ENCODE measurements around the gene ACVR1. TPM values are rescaled to one million over a fixed set of nuclear protein-coding genes. Genes with fewer than 3 reads are reported as not detected.

The ACVR1 gene
- total RNA-seq, 3 donors from 2014 or later: 14.7 to 38.4 (median 15.8) TPM

DNA sequence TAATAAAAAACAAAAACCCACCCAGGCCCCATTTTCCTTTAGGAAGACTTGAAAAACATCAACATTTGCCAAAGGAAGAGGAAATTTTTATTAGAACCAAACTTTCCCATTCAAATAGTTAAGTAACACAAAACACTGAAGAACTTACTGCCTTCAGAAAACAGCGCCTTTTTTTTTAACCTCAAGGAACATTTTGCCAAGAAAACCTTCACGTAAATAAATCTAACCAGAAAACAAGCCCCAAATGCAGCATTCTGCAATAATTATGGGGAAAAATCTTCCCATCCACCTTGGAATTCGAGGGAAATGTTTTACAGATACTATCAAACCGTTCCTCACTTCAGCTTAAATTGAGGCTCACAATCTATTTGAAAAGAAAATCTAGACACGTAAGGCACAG is 56.4 kb downstream of the ACVR1 start:
- H3K36me3 ChIP-seq (ENCODE audit: low read depth): no peaks in the 10 kb centered on the region
- no peak for DNase-seq
- intact Hi-C loops (cut with DNase I, micrococcal nuclease): no loop called here
- no peaks in the 10 kb centered on the region for H3K9me3 ChIP-seq
- TF ChIP-seq, protein P1, sequence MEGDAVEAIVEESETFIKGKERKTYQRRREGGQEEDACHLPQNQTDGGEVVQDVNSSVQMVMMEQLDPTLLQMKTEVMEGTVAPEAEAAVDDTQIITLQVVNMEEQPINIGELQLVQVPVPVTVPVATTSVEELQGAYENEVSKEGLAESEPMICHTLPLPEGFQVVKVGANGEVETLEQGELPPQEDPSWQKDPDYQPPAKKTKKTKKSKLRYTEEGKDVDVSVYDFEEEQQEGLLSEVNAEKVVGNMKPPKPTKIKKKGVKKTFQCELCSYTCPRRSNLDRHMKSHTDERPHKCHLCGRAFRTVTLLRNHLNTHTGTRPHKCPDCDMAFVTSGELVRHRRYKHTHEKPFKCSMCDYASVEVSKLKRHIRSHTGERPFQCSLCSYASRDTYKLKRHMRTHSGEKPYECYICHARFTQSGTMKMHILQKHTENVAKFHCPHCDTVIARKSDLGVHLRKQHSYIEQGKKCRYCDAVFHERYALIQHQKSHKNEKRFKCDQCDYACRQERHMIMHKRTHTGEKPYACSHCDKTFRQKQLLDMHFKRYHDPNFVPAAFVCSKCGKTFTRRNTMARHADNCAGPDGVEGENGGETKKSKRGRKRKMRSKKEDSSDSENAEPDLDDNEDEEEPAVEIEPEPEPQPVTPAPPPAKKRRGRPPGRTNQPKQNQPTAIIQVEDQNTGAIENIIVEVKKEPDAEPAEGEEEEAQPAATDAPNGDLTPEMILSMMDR (IDR thresholded peaks at IDR 0.05): no peak
- no peak for ATAC-seq
- no peak overlapping the region for H3K4me3 ChIP-seq
- no peaks in the 10 kb centered on the region for H3K4me1 ChIP-seq (ENCODE audit: low read depth)

DNA sequence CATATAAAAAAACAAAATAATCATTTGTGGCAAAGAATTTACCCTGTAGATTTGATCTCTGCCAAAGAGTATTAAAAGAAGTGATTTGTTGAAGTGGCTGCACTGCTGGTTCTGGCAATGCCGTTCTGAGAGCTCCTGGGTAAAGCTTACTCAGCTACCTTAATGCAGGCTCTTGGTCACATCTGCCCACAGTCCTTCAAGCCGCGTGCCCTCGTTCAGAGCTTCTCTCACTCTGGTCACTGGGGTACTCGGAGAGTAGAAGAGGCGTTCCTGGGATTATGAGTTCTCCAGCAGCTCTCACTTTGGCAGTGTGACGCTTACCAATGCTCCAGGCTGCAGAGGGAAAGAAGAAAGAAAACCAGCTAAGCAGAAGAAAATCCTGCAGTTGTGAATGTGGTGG is 57.9 kb downstream of the ACVR1 start:
- H3K4me1 ChIP-seq (ENCODE audit: low read depth): no peaks in the 10 kb centered on the region
- H3K4me3 ChIP-seq: no peak overlapping the region
- no peak for DNase-seq
- TF ChIP-seq, protein P1 (IDR thresholded peaks at IDR 0.05): no peak
- H3K9me3 ChIP-seq: no peaks in the 10 kb centered on the region
- intact Hi-C loops (cut with DNase I, micrococcal nuclease): no loop called here
- H3K36me3 ChIP-seq (ENCODE audit: low read depth): no peaks in the 10 kb centered on the region
- ATAC-seq: no peak

DNA sequence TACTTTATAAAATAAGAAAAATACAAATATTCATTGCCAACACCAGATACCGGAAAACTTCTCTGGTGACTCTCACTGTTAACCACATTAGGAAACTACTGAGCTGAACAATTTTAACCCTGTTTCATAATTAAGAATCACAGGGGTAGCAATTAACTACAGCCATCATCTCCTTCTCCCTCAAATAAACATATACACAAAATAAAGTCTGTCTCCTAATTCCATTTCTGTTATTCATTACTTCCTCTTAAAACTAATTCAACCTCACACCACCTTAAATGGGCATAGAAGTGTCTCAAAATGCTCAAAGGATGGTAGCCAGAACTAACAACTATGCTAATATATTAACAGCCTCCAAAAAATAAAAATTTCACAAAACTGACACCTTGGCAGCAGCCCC is 60.7 kb downstream of the ACVR1 start:
- ATAC-seq (no peak), DNase-seq (no peak)
- Histone ChIP-seq H3K4me3 (no peak overlapping the region), H3K4me1 (ENCODE audit: low read depth) (no peaks in the 10 kb centered on the region), H3K36me3 (ENCODE audit: low read depth) (no peaks in the 10 kb centered on the region), H3K9me3 (no peaks in the 10 kb centered on the region)
- TF ChIP-seq, protein P1 (IDR thresholded peaks at IDR 0.05): no peak
- intact Hi-C loops (cut with DNase I, micrococcal nuclease): no loop called here

DNA sequence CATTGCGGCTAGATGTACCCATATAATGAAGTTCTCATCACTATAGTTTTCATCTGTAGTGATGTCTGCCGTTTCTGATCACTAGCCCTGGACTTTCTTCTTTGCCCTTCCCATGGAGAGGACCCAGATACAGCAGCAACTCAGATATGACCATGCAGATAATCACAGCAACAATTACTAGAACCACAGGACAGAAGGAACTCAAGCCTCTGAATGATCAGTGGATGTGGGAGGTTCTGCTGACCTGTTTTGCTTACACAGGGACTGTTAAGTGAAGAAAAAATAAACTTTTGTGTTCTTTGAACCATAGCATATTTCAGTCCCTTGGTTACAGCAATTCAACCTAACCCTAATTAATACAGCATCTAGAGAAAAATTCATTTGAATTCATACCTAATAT is 62.7 kb downstream of the ACVR1 start:
- H3K4me3 ChIP-seq: no peak overlapping the region
- TF ChIP-seq, protein P1 (IDR thresholded peaks at IDR 0.05): no peak
- no peaks in the 10 kb centered on the region for H3K36me3 ChIP-seq (ENCODE audit: low read depth)
- H3K4me1 ChIP-seq (ENCODE audit: low read depth): no peaks in the 10 kb centered on the region
- no peak for DNase-seq
- no peaks in the 10 kb centered on the region for H3K9me3 ChIP-seq
- ATAC-seq: no peak
- intact Hi-C loops (cut with DNase I, micrococcal nuclease): no loop called here

DNA sequence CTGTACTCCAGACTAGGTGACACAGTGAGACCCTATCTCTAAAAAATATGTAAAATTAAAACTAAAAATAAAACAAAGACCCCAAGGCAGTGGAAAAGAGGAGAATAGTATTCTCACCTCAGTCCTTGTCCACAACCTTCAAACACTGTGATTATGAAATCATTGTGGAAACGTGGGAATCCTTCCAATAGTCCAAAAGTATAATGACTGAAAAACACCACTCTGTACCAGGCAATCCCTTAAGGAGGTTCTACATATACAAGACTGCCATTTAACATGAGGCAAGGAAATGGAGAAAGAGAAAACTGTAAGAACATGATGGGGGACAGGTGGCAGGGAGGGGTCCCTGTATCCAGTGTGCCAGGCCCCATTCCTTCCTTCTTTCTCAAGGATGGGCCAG is 66.1 kb downstream of the ACVR1 start:
- ATAC-seq (no peak), DNase-seq (no peak)
- Histone ChIP-seq H3K36me3 (ENCODE audit: low read depth) (no peaks in the 10 kb centered on the region), H3K4me1 (ENCODE audit: low read depth) (no peaks in the 10 kb centered on the region), H3K9me3 (no peaks in the 10 kb centered on the region), H3K4me3 (no peak overlapping the region)
- intact Hi-C loops (cut with DNase I, micrococcal nuclease): no loop called here
- TF ChIP-seq, protein P1 (IDR thresholded peaks at IDR 0.05): no peak

DNA sequence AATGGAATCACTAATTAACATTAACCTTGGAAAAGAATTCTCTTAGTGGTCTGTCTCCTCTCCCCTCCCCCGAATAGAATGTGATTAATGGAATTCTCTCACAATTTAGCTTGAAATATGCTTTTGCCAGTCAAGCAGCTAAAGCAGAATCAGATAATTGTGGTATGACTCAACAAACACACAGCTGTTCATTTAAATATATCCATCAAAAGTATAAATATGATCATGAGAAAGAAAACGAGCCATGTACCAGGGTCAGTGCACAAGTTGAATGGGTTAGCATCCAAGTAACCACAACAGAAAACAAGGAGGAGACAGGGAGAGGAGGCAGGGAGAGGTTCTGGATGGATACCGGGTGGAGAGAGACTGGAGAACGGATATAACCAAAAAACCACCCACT is 66.9 kb downstream of the ACVR1 start:
- Histone ChIP-seq H3K4me1 (ENCODE audit: low read depth) (no peaks in the 10 kb centered on the region), H3K36me3 (ENCODE audit: low read depth) (no peaks in the 10 kb centered on the region), H3K4me3 (no peak overlapping the region), H3K9me3 (no peaks in the 10 kb centered on the region)
- DNase-seq (no peak), ATAC-seq (no peak)
- TF ChIP-seq, protein P1 (IDR thresholded peaks at IDR 0.05): no peak
- intact Hi-C loops (cut with DNase I, micrococcal nuclease): no loop called here

Measured in mucosa of descending colon (tissue), 3 donors.